Measurements from ENCODE around the gene GABBR2.
"Not testable (repeated sequence)": the region's sequence is repeated elsewhere in the genome, so short reads cannot be mapped to it uniquely, and the experiment has no call there.

Gene GABBR2

DNA sequence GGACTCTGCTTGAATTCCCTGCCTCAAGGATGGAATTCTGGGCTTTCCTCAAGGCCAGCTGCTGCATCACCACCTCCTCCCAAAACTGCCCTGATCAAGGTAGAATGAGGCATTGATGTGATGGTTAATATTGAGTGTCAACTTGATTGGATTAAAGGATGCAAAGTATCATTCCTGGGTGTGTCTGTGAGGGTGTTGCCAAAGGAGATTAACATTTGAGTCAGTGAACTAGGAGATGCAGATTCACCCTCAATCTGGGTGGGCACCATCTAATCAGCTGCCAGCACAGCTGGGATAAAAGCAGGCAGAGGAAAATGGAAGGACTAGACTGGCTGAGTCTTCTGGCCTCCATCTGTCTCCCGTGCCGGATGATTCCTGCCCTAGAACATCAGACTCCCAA is 23.9 kb downstream of the GABBR2 start:
- not testable (repeated sequence) for ATAC-seq

DNA sequence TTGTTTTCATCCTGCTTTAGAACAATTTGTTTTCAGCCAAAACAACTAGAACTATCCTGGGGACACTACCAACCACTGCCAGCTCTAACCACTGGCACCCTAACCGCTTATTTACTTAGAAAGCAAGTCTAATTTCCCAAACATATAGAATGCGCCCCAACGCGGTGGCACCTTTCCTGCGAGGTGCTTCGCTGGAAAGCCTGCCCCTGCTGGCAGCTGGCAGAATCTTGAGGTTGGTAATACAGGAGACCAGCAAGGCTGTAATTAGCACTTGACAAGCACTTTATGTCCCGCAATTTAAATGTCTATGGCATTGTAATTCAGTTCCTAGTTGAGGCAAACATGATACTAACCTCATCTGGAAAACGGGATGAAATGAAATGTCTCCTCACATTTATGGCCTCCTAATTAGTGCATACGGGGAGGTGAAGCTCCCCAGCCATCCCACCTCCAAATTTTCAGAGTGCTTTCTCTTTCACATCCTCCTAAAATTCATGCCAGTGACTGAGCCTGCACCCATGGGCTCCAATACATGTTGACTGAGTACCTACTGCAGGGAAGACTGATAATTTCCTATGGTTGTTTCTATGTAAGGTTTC is 30.4 kb downstream of the GABBR2 start:
- ATAC-seq = no peak

DNA sequence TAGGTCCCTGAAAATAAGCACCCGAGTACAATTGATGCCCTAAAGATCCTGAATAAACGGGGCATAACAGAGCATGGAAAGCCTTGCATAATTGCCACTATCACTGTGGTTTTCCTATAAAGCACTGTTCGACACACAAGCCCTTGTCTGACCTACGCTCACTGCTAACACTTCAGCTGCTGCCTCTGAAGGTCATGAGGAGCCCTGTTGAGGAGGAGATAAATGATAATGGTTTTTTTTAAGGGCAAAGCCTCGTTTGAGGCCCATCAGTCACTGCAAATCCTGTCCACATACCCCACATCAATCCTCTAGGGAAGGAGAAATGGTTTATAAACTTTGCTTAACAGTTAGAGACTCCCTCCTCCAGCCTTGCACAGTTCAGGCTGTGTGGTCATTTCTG is 35.1 kb downstream of the GABBR2 start:
- ATAC-seq = no peak

DNA sequence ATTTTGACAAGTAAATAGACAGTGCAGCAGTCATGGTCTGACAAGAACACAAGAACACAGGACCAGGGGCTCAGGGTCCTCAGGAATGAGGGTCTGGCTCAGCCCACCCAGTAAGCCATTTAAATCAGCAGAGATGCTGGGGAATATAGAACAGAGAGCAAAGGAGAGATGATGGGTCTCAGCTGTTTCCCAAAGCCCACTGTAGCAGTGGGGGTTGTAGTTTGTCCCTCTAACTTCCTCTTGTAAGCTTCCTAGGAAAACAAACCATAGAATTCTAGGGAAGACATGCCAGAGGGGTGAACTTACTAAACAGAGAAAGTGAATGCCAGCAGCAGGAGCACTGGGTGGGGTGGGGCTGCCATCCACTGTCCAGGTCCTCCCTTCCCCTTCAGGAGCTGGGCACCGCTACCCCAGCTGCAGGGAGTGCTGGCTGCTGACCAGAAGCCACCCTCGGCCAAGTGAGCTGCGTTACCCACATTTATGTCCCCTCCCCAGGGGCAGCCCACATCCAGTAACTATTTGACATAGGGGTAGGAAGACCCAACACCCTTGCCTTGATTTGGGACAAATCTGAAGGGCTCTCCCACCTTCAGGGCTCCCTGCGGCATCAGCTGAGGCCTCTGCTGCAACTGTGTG is 41.6 kb downstream of the GABBR2 start:
- ATAC-seq = no peak

DNA sequence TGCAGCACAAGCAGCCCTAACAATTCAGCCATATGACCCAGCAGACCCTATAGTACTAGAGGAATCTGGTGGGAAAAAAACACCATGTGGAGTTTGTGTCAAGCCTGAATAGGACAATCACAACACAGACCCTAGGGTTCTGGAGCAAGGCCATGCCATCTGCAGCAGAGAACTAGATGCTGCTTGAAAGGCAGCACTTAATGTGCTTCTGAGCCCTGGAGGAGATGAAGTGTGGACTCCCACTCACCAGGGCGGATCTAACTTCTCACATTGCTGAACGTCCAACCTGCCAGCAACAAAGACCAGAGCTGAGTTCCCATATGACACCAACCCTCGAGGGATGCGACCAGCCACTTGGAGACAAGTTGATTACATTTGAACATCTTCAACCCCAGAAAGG is 43.2 kb downstream of the GABBR2 start:
- ATAC-seq = no peak

DNA sequence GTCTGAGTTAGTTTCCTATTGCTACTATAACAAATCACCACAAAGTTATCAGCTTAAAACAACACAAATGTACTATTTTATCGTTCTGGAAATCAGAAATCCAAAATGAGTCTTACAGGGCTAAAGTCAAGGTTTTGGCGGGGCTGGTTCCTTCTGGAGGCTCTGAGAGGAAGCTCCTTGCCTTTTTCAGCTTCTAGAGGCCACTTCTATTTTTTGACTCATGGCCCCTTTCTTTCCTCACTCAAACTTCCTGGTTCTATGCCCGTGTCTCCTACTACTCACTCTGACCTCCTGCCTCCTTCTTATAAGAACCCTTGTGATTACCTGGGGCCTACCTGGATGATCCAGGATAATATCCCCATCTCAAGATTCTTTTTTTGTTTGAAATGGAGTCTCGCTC is 48.2 kb downstream of the GABBR2 start:
- no peak for ATAC-seq

DNA sequence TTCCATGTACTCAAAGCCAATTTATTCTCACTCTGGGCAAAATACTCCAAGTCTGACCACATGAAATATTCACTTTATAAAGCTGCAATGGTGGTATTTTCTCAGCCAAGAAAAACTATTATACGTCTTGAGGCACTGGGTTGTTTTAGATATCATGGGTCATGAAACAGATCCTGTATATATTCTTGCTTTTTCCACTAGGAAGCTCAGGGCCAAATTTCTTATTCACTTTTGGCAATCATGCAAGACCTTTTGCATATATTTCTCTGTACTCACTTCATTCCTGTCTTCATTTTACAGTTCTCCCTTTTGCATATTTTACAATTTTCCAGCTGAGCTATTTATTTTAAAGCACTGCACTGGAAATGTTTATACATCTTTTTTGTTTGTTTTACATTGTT is 49.8 kb downstream of the GABBR2 start:
- ATAC-seq = no peak

DNA sequence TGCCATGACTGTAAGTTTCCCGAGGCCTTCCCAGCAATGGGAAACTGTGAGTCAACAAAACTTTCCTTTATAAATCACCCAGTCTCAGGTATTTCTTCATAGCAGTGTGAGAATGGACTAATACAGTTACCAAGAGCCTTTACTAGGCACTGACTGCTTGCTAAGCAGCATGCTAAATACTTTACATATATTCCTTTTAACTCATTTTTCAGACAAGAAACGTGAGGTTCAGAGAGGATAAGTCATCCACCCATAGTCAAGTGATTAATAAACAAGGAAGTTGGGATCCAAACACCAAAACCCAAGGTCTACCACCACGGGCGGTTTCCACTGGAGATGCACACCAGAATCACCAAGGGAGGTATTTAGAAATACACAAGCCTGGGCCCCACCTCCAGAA is 50.8 kb downstream of the GABBR2 start:
- no peak for ATAC-seq

DNA sequence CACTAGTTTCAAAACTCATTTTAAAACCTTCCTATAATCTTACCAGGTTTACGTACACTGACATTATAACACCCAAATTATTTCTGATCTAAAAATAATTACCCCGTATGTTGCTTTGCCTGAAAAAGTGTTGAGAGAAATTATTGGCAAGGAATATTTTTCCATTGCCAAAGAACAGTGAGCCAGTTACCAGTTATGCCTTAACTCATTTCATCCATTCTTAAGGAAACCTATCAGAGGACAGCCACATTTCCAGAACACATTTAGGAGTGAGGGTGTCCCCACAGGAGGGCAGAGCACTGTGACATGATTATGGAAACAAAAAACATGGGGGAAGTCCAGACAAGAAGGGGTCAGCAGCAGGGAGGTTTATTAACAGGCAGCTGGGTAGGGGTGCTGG is 52.2 kb downstream of the GABBR2 start:
- no peak for ATAC-seq

DNA sequence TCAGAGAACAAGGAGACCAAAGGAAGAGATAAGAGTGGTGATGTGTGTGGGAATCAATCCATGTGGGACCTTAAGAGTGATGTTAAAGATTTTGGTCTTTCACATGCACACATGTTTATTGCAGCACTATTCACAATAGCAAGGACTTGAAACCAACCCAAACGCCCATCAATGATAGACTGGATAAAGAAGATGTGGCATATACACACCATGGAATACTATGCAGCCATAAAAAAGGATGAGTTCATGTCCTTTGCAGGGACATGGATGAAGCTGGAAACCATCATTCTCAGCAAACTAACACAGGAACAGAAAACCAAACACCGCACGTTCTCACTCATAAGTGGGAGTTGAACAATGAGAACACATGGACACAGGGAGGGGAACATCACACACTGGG is 53.3 kb downstream of the GABBR2 start:
- ATAC-seq = not testable (repeated sequence)

DNA sequence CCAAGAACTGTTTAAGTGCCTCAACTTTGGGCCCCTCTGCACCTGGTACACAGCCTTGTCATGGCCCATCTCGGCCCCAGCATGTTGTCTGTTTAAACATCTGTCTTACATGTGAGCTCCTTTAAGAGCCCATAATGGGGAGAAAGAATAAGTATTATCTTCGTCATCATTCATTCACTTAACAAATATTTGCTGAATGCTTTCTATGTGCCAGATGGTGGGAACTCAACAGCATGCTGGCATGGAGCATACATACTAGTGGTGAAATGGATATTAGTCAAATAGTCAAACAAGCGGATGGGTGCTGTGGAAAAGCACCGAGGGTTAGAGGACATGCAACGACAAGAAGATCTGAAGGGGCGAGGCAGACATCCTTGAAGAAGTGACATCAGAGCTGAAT is 54.5 kb downstream of the GABBR2 start:
- no peak for ATAC-seq

DNA sequence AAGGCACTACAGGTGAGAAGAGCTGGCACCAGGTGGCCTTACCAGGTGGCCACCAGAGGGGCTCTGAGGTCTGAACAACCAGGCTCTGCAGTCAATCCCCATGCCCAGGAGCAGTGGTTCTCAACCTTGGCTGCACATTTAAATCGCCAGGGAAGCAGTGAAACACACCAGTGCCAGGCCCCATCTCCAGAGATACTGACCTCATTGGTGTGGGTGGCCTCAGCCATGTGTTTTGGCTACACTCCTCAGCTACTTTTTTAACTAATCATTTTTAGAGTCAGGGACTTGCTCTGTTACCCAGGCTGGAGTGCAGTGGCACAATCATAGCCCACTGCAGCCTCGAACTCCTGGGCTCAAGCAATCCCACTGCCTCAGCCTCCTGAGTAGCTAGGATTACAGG is 56.0 kb downstream of the GABBR2 start:
- ATAC-seq = no peak

DNA sequence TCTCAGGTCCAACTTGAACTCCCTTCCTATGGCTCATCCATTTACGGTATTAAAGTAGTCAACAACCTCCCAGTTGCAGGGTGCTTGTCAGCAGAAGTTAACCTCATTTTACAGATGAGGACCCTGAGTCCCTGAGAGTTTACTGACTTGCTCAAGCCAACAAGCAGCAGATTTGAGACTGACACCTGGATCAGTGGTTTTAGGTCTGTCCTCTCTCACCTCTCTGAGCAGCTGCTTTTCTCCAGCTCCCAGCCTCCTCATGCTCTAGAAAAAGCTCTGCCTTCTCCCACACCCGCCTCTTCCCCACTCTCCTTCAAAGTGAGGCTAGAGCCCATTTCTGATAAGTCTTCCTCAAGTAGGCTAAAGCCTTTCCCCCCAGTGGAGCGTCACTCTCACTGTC is 56.4 kb downstream of the GABBR2 start:
- ATAC-seq = no peak

DNA sequence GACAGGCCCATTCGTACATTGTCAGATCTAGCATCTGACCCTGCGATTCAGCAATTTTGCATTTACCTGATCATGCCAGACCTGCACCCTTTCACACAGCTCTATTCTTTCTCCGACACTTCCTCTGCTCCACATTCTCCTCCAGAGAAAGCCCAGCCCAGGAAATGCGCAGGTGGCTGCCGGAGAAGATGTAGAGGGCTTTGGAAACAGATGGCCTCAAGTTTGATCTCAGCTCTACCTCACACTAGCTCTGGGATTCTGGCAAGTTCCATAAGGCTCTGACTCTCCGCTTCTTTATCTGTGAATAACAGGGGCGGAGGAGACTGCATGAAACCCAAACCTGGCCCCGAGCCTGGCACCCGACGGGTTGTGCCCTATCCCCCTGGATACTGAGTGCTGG is 61.5 kb downstream of the GABBR2 start:
- ATAC-seq = no peak

DNA sequence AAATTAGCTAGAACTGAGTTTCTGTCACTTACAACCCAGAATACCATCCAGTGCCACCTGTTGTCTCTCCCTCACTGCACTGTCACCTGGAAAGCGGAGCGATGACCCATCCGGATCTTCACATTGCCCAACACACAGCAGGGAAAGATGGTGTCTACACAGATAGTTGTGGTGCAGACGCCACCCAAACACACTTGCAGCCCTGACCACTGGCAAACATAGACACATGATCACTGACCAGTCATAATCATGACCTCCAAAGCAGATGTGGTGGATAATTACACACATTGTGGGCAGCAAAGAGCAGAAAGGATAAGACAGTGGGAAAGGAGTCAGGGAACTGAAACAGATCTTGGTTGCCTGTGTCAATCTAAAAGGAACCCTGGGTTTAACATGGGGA is 64.7 kb downstream of the GABBR2 start:
- ATAC-seq = no peak

DNA sequence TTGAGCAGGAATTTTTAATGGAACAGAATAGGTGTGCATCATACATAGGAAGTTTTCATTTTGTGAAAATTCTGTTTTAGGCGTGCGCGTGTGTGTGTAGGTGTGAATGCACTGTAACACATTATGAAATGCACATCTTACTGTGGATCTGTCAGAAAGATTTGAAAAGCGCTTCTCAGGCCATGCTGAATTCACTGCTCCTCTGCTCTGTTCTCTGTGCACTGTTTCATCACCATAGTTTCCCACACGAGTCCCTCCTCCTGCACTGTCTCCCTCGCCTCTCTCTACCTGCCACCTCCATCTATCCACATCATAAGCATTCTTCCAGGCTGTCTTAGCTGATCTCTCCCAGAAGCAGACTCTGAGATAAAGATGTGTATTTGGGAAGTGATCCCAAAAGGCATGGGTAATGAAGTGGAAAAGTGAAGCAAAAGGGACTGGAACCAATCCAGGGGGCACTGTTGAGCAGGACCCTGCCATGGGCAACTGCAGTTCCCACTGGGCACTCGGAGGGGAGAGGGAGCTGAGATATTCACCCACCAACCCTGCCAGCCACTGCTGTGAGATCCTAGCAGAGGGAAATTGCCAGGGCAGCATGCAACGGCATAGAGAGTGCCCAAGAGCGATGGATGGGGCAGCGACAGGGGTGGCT is 65.9 kb downstream of the GABBR2 start:
- no peak for ATAC-seq

DNA sequence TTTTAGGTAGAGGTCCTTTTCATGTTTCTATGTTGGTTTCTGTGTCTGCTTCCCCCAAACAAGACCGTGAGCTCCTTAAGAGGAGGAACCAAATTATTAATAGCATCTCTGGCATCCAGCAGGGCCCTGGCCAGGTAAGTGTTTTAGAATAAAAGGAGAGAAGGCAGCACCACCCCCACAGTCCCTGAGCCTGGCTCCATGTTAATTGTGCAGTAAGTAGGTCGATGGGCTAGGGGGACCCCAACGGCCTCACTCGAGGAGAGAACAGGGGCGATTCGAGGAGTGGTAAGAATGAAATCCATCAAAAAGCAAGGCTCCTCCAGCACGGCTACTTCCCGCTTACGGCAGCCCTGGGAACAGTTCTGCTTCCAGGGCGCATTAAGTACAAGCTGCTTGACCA is 67.0 kb downstream of the GABBR2 start:
- ATAC-seq = no peak

DNA sequence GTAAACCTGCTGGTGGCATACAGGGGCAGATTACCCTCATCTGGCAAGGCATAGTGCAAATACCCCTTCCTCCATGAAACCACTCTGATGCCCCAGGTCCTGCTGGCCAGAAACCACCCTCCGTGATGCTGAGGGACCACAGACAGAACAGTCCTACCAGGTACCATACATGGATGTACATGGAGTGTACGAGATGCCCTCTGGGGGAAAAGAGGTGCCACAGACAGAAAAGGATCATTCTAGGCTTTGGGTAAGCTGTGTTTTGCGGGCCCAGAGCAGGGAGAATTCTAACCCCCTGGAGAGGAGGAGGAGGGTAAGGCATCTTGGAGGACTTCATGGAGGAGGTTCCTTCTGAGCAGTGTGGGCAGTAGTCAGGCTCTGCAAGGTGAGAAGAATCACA is 68.3 kb downstream of the GABBR2 start:
- no peak for ATAC-seq

DNA sequence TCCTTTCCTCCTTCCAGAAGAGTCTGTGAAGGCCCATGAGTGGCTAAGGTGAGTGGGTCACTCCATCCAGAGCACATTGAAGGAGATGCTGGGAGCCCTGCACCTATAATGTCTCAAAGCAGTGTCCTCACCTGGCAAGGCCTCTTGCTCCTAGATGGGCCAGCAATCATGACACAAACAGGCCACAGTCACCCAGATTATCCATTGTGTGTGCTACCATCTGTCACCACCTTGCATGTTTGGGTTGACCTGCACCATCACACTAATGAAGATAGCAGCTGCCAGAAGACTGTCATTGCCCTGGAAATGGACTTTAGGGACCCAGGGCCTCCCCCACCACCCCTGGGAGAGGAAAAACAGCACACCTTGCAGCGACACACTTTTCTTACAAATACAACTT is 69.6 kb downstream of the GABBR2 start:
- ATAC-seq = no peak

DNA sequence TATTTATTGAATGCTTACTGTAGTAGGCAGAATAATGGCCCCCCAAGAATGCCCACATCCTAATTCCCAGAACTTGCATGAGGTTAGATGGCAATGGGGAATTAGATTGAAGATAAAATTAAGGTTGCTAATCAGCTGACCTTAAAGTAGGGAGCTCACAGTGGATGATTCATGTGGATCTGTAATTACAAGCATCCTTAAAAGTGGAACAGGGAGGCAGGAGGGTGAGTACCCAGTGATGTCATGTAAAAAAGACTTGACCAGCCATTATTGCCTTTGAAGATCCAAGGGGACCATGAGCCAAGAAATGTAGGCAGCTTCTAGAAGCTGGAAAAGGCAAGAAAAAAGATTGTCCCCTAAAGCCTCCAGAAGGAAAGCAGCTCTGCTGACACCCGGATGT is 71.4 kb downstream of the GABBR2 start:
- no peak for ATAC-seq

DNA sequence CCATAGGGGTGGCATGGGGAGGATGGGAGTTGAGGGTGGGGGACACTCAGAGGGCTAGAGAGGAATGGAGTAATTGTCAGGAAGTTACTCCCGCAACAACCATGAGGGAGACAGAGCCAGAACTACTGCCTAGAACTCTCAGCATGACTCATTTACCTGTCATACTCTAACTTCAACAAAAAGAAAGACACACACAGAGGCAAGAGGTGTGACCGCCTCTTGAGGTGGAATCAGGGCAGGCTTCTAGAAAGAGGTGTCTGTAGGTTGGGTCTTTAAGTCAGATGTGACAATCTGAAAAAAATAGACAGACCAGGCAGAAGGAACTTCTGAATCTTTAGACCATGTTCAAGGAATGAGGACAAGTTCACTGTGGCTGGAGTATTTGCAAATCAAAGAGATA is 73.4 kb downstream of the GABBR2 start:
- ATAC-seq = no peak

DNA sequence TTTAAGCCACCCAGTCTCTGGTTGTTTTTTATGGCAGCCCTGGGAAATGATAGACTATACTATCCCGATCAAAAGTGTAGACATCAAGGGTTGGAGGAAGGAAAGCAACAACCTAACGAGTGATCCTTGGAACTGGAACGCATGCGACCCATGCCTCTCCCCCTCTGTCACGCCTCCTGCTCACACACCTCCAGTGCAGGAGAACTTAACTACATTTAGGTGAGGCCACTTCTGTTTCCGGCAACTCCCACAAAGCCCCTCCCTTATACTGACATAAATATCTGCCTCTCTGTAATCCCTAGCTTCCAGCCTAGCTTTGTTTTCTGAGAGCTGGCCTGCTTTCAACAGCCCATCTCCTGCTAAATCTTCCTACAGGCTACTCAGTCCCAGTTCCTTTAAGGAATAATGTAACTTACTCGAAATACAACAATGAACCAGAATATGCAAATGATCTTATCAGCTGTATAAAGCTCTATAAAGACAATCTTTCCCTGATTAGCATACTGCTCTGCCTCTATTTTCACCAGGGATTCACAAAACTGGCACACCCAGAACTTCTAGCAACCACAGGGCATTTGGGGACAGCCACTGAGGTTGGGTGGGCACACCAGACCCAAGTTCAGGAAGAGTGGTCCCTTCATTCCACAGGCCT is 73.9 kb downstream of the GABBR2 start:
- ATAC-seq = no peak

DNA sequence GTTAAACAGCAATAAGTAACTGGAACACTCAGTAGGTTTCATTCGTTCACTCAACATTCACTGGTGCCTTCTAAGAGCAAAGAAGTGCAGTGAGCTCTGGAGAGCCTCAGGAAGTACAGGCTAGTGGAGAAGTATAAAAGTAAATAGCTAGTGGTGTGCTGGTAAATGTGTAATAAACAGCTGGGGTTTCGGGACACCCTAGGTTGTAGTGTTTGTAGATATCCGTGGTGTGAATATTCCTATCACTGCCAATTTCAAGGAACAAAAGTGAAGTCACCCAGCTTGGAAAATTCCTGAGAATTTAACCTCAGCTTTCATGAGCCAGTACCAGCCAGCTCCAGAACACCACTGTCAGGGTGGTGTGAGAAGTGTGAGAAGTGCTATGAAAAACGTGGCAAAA is 75.9 kb downstream of the GABBR2 start:
- ATAC-seq = no peak

DNA sequence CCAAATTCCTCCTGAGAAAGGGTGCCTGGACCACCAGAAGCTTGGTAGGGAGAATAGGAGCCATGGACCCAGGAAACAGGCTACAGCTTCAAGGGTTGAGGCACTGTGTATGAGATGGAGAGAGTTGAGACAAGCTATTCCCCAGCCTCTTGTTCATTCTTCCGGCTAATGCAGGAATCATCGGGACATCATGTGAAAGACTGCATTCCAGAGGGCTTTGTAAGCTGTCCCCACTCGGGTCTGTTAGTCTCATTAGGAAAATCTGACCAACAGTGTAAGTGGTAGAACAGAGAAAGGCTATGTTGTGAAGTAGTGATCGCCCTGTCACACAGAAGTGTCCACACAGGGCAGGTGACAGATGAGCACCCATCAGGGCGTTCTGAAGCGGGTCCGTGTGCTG is 81.4 kb downstream of the GABBR2 start:
- ATAC-seq = no peak
